8988T (cell line): ENCODE data around the gene FILIP1L.

Experiments used
- DNase-seq: peaks from one replicate; pipeline ENCODE4 v3.0.0; 2011

The FILIP1L gene

GRCh38 chr3:99945328-99945995, 168.8 kb downstream of the FILIP1L start:
- DNase-seq, result no peak

GRCh38 chr3:99943931-99944761, 170.2 kb downstream of the FILIP1L start:
- no peak for DNase-seq

- DNase-seq, result no peak
Observed at GRCh38 chr3:99941211-99941610, 173.1 kb downstream of the FILIP1L start.

GRCh38 chr3:99940350-99940749, 174.0 kb downstream of the FILIP1L start:
- no peak for DNase-seq

GRCh38 chr3:99939876-99940275, 174.4 kb downstream of the FILIP1L start:
- no peak for DNase-seq

- DNase-seq, result no peak
Observed at GRCh38 chr3:99938270-99938911, 175.9 kb downstream of the FILIP1L start.

GRCh38 chr3:99934975-99935797, 179.1 kb downstream of the FILIP1L start:
- no peak for DNase-seq

- DNase-seq, result no peak
Observed at GRCh38 chr3:99933971-99934750, 180.1 kb downstream of the FILIP1L start.

- DNase-seq, result no peak
Observed at GRCh38 chr3:99931059-99931458, 183.2 kb downstream of the FILIP1L start.

GRCh38 chr3:99929745-99930139, 184.6 kb downstream of the FILIP1L start:
- DNase-seq, result no peak

- DNase-seq, result no peak
Observed at GRCh38 chr3:99928771-99929744, 185.2 kb downstream of the FILIP1L start.

- no peak for DNase-seq
Observed at GRCh38 chr3:99927671-99928457, 186.4 kb downstream of the FILIP1L start.

GRCh38 chr3:99925584-99926230, 188.6 kb downstream of the FILIP1L start:
- no peak for DNase-seq

- DNase-seq, result no peak
Observed at GRCh38 chr3:99923873-99924272, 190.4 kb downstream of the FILIP1L start.

- DNase-seq, result no peak
Observed at GRCh38 chr3:99921986-99922385, 192.3 kb downstream of the FILIP1L start.

GRCh38 chr3:99921377-99921695, 193.0 kb downstream of the FILIP1L start:
- DNase-seq, result no peak

GRCh38 chr3:99920481-99921376, 193.6 kb downstream of the FILIP1L start:
- DNase-seq, result no peak

- no peak for DNase-seq
Observed at GRCh38 chr3:99919694-99920093, 194.6 kb downstream of the FILIP1L start.

- DNase-seq, result no peak
Observed at GRCh38 chr3:99918715-99919114, 195.6 kb downstream of the FILIP1L start.
